Pulmonary artery endothelial cell (primary cell): Measurements from ENCODE around the gene CTNNA1. TPM values are rescaled to one million over a fixed set of nuclear protein-coding genes. Genes with fewer than 3 reads are reported as not detected.

Experiments
- DNase-seq: peaks from one replicate; pipeline ENCODE4 v3.0.0-alpha.2; 2011; ENCODE audit warnings: low read depth, low spot score
- total RNA-seq: library from RNA; depleted of rRNA; stranded (reverse); fragments of >200 nt; gene quantifications from 2 replicates; pipeline ENCODE4 v1.2.3, GENCODE V29; 2014

CTNNA1 gene
- total RNA-seq, 1 donor from 2014 or later = 572 TPM

GRCh38 chr5:138929571-138929955 lies 176.3 kb downstream of the CTNNA1 start:
- DNase-seq = no peak

GRCh38 chr5:138930371-138931097 lies 177.3 kb downstream of the CTNNA1 start:
- no peak for DNase-seq

GRCh38 chr5:138932171-138932810 lies 179.1 kb downstream of the CTNNA1 start:
- DNase-seq = no peak

GRCh38 chr5:138933522-138934290 lies 180.5 kb downstream of the CTNNA1 start:
- no peak for DNase-seq

DNA sequence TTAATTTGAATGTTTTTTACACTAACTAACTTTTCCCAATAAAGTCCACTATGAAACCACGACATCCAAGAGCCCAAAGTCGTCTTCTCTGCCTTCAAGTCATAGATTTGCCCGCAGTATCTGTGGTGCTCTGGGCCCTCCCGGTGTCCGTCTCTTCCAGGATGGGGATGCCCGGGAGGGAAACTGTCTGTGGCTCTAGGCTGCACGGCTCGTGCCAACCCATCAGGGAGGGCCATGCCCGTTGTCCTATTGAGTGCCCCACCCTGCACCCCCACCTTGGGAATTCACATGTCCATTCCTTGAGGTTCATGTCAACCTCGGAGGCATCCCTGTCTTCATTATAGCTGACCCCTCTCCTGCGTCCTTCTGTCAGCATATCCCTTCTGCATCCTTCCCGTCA lies 181.7 kb downstream of the CTNNA1 start:
- no peak for DNase-seq

DNA sequence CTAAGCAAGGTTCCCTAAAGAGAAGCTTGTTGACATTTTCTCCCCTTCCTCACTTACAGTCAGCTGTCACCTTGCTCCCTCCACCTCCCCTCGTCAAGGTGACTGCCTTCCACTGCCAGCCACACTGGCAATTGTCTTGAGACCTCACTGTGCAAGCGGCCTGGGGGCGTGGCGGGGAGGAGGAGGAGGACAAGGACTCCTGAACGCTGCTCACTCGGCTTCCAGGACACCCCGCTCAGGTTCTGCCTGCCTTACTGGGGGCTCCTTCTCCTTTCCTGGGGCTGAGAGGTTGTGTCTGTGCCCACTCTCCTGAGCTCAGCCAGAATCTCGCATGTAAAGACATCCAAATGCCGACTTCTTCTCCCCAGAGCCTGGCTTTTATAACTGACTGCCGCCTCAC lies 182.2 kb downstream of the CTNNA1 start:
- no peak for DNase-seq

DNA sequence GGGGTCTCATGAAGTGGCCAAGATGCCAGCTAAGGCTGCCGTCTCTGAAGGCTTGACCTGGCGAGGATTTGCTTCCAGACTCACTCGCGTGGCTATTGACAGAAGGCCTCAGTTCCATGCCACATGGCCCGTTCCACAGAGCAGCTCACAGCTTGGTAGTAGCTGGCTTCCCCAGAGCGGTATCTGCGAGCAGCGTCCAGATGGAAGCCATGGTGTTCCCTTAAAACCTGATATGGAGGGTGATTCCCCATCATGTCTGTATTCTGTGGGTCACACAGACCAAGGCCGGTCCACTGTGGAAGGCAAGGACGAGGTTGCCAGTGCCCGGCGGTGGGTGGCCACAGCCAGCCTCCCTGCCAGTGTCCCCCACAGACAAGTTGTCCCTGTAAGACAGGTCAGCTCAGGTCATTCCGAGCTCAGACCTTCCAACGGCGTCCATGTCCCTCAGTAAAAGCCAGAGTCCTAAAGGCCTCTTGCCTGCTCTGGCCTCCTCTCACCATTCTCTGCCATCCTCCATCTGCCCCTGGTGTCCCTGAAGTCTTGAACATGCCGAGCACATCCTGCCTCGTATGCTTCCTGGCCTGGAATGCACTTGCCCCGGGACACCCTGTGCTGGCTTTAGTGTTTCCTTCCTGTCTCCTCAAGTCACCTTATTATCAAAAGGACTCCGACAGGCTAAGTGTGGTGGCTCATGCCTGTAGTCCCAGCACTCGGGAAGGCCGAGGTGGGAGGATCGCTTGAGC lies 183.2 kb downstream of the CTNNA1 start:
- no peak for DNase-seq

DNA sequence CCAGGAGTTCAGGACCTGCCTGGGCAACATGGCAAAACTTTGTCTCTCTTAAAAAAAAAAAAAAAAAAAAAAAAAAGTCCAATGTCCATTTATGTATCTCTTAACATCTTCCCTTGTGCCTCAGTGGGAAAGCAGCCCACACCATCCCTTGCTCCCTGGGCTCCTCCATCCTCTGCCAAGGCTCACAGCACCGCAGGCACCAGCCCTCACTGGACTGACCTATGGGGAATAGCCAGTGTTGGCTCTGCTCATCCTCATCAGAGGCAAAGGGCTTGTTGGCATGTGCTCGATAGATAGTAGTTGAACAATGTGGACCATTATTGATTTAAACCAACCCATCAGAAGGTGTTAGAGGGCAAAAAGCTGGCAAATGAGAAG lies 183.7 kb downstream of the CTNNA1 start:
- DNase-seq = no peak

- DNase-seq = no peak
Measured at GRCh38 chr5:138937392-138938387, 184.5 kb downstream of the CTNNA1 start.

- DNase-seq = no peak
Measured at GRCh38 chr5:138938526-138938925, 185.3 kb downstream of the CTNNA1 start.

- DNase-seq = no peak
Measured at GRCh38 chr5:138942066-138942465, 188.8 kb downstream of the CTNNA1 start.

DNA sequence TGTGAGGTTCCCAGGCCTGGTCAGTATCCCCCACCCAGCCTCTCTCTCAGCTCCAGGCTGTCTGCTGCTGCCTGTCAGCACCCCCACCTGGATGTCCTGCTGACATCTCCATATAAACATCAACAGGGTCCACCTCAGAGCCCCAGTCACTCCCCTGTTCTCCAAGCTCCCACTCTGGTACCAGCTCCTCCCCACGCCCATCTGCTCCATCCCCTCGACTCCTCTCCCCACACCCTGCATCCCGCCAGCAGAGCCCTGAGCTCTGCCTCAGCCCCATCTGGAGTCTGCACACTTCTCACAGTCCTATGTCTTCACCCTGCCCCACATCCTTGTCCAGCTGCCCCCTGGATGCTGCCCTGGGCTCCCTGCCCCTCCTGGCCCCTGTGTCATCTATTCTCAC lies 189.6 kb downstream of the CTNNA1 start:
- DNase-seq = no peak

DNA sequence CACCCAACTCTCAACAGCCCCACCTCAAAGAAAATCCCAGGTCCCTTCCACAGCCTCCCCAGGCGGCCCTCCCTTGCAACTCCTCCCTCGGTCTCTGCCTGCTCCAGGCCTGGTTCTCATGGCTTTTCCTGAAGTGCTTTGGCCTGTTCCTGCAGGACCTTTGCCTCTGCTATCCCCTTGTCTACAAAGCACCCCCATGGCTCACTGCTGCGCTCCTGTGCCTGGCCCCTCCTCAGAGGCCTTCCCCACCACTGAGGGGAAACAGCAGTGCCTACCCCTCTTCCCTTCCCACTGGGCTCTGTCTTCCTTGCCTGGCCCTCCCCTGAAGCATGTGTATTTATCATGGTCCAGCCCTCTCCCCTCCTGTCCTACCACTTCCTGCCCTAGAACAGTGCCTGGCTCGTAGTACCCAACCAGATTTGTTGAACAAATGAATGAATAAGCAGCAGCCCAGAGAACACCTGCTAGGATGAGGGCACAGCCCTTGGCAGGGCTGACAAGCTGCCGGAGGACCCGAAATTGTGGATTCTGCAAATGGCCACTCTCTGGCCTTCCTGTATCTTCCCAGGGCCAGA lies 190.5 kb downstream of the CTNNA1 start:
- no peak for DNase-seq

- DNase-seq = no peak
Measured at GRCh38 chr5:138944527-138945322, 191.5 kb downstream of the CTNNA1 start.

DNA sequence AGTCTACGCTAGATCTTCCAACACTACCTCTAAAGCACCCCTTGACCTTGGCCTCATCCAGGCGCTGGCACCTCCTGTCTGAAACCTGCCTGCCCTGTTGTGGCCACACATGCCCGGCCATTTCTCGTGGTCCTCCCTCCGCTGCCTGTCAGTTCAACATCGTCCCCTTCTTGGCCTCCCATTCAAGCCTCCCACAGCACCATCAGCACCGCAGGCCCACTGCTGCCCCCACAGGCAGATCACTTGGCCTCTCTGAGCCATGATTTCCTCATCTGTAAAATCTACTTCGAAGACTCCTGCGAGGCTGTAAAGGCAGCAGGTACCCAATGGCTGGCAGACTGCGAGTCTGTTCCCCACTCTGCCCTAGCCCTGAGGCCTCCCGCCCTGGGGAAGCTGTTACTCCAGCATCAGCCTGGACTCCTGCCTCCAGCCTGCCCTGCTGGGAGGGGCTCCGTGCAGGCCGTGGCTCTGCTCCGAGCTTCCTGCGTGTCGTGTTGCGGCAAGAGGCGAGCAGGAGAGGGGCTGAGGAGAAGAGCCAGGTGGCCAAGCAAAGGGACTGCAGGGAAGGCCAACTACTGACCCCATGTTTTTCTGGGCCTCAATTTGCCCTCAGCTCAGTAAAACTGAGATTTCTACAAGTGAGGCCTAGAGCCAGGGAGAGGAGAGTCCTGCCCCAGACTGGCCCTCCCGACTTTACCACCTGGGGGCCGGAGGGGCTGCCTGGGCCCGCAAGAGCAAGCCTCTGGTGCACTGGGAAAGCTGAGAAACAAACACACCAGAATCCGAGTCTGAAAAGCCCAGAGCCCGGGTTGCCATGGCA lies 192.4 kb downstream of the CTNNA1 start:
- DNase-seq = no peak

- DNase-seq = no peak
Measured at GRCh38 chr5:138946241-138946623, 193.0 kb downstream of the CTNNA1 start.

GRCh38 chr5:138946831-138947560 lies 193.8 kb downstream of the CTNNA1 start:
- no peak for DNase-seq

GRCh38 chr5:138947780-138948179 lies 194.6 kb downstream of the CTNNA1 start:
- DNase-seq = no peak
